Fibroblast of lung (primary cell): Measurements from ENCODE around the gene BTNL9. TPM values are rescaled to one million over a fixed set of nuclear protein-coding genes. Genes with fewer than 3 reads are reported as not detected.

Source experiments
- DNase-seq, 2 donors: peaks; one replicate each; pipeline versions ENCODE4 v3.0.0 to v3.0.0-alpha.2; 2010; ENCODE audit warnings: low read depth in 2 of 2
- H2AFZ ChIP-seq: 2 replicates; pipeline ENCODE4 v1.5.1; 2012; ENCODE audit warnings: low read length, control low read depth, inconsistent platforms
- H3K27ac ChIP-seq: 2 replicates; pipeline ENCODE4 v1.5.1; 2011; ENCODE audit warnings: low read length, control low read depth; ENCODE audit not compliant: insufficient read depth
- H3K27me3 ChIP-seq: 2 replicates; pipeline ENCODE4 v1.5.1; 2011; ENCODE audit warnings: mild to moderate bottlenecking, low read length; ENCODE audit not compliant: control insufficient read depth, insufficient read depth
- H3K36me3 ChIP-seq: 2 replicates; pipeline ENCODE4 v1.5.1; 2011; ENCODE audit warnings: low read length; ENCODE audit not compliant: control insufficient read depth, insufficient read depth
- H3K4me1 ChIP-seq: 2 replicates; pipeline ENCODE4 v1.5.1; 2011; ENCODE audit warnings: low read length; ENCODE audit not compliant: control insufficient read depth, insufficient read depth; ENCODE audit errors: extremely low read depth
- H3K4me2 ChIP-seq: 2 replicates; pipeline ENCODE4 v1.5.1; 2011; ENCODE audit warnings: low read length, control low read depth; ENCODE audit not compliant: insufficient read depth; ENCODE audit errors: extremely low read depth
- H3K4me3 ChIP-seq, 4 experiments: fragments of 200-600 bp in 1 of 4; sonication (generic) in 1 of 4; replicated peaks in 1 of 4; 2 replicates each; pipeline ENCODE4 v1.5.1; 2011 to 2016; ENCODE audit warnings: low read length in 4 of 4, low read depth in 3 of 4, mild to moderate bottlenecking in 3 of 4, control low read depth in 2 of 4, inconsistent platforms in 1 of 4, mixed read lengths in 1 of 4; ENCODE audit not compliant: insufficient read depth in 1 of 4; ENCODE audit errors: control extremely low read depth in 1 of 4
- H3K79me2 ChIP-seq: 2 replicates; pipeline ENCODE4 v1.5.1; 2012; ENCODE audit warnings: mild to moderate bottlenecking, low read length, inconsistent platforms; ENCODE audit not compliant: control insufficient read depth, insufficient read depth
- H3K9ac ChIP-seq: 2 replicates; pipeline ENCODE4 v1.5.1; 2011; ENCODE audit warnings: mild to moderate bottlenecking, low read length, control low read depth; ENCODE audit not compliant: insufficient read depth
- H3K9me3 ChIP-seq: 2 replicates; pipeline ENCODE4 v1.5.1; 2012; ENCODE audit warnings: low read depth, low read length; ENCODE audit not compliant: control insufficient read depth, insufficient read depth
- H4K20me1 ChIP-seq: 2 replicates; pipeline ENCODE4 v1.5.1; 2011; ENCODE audit warnings: low read length; ENCODE audit not compliant: control insufficient read depth, insufficient read depth; ENCODE audit errors: extremely low read depth
- CTCF ChIP-seq, 2 donors: IDR thresholded peaks in 1 of 2; conservative IDR thresholded peaks in 1 of 2; 1 replicate in 1 of 2; 2 replicates in 1 of 2; pipeline ENCODE4 v1.5.1; 2011 to 2012; ENCODE audit warnings: low read length in 2 of 2, control low read depth in 1 of 2, inconsistent platforms in 1 of 2, low read depth in 1 of 2, mild to moderate bottlenecking in 1 of 2
- EZH2 ChIP-seq: IDR thresholded peaks from 2 replicates; pipeline ENCODE4 v1.5.1; 2012; ENCODE audit warnings: low read length, control low read depth, mild to moderate bottlenecking; ENCODE audit errors: missing control alignments
- polyA plus RNA-seq, 2 donors: library from polyadenylated mRNA; depleted of rRNA in 1 of 2; stranded (reverse) in 1 of 2; unstranded in 1 of 2; fragments of >200 nt; gene quantifications; 2 replicates each; pipeline ENCODE4 v1.2.1, GENCODE V29; 2011 to 2012; ENCODE audit warnings: missing spikeins in 1 of 2
- total RNA-seq: library from RNA; depleted of rRNA; stranded (reverse); fragments of >200 nt; gene quantifications from 2 replicates; pipeline ENCODE4 v1.2.1, GENCODE V29; 2014

BTNL9 gene
- total and polyA plus RNA-seq, 2 donors (not counting 1 experiment from before 2014, with no cell fraction given) = not detected

- H3K9me3 ChIP-seq = no peaks in the 10 kb centered on the region
- H3K4me1 ChIP-seq = no peaks in the 10 kb centered on the region
- H3K79me2 ChIP-seq = no peaks in the 10 kb centered on the region
- no peak overlapping the region for H3K4me3 ChIP-seq
- no peak overlapping the region for H3K27ac ChIP-seq
- H3K9ac ChIP-seq = no peak overlapping the region
- H4K20me1 ChIP-seq = no peaks in the 10 kb centered on the region
- no peak overlapping the region for H2AFZ ChIP-seq
- no peaks in the 10 kb centered on the region for H3K36me3 ChIP-seq
- H3K4me2 ChIP-seq = no peak overlapping the region
- TF ChIP-seq CTCF (conservative IDR thresholded peaks at IDR 0.05 in 1 of 2, IDR thresholded peaks at IDR 0.05 in 1 of 2; ENCODE audit: low read depth in 1 of 2, low read length in 2 of 2) = no peak
- DNase-seq = no peak
- H3K27me3 ChIP-seq = peaks cover 34% of the 10 kb centered on the region
These were observed 14.1 kb downstream of the BTNL9 start for GRCh38 chr5:181054138-181054537.

- Histone ChIP-seq H3K79me2 (no peaks in the 10 kb centered on the region), H3K9ac (no peak overlapping the region), H3K27me3 (peaks cover 40% of the 10 kb centered on the region), H3K36me3 (no peaks in the 10 kb centered on the region), H3K4me3 (no peak overlapping the region), H2AFZ (no peak overlapping the region), H3K4me2 (no peak overlapping the region), H3K27ac (no peak overlapping the region), H3K4me1 (no peaks in the 10 kb centered on the region), H4K20me1 (no peaks in the 10 kb centered on the region), H3K9me3 (no peaks in the 10 kb centered on the region)
- DNase-seq = no peak
- TF ChIP-seq CTCF (conservative IDR thresholded peaks at IDR 0.05 in 1 of 2, IDR thresholded peaks at IDR 0.05 in 1 of 2; ENCODE audit: low read depth in 1 of 2, low read length in 2 of 2) (no peak), EZH2 (no peak)
These were observed 14.9 kb downstream of the BTNL9 start for GRCh38 chr5:181054871-181055459.

- Histone ChIP-seq H3K9me3 (no peaks in the 10 kb centered on the region), H2AFZ (no peak overlapping the region), H3K4me2 (no peak overlapping the region), H3K4me1 (no peaks in the 10 kb centered on the region), H3K79me2 (no peaks in the 10 kb centered on the region), H3K9ac (no peak overlapping the region), H4K20me1 (no peaks in the 10 kb centered on the region), H3K27ac (no peak overlapping the region), H3K4me3 (no peak overlapping the region), H3K36me3 (no peaks in the 10 kb centered on the region), H3K27me3 (peaks cover 38% of the 10 kb centered on the region)
- TF ChIP-seq CTCF (conservative IDR thresholded peaks at IDR 0.05 in 1 of 2, IDR thresholded peaks at IDR 0.05 in 1 of 2; ENCODE audit: low read depth in 1 of 2, low read length in 2 of 2) (no peak), EZH2 (no peak)
- no peak for DNase-seq
These were observed 16.4 kb downstream of the BTNL9 start for GRCh38 chr5:181056431-181056830.
